Epithelial cell of esophagus (primary cell): Measurements from ENCODE around the gene HOXC4.

Experiments used
- DNase-seq: peaks from one replicate; pipeline ENCODE4 v3.0.0; 2010; ENCODE audit warnings: low read depth
- H3K4me3 ChIP-seq: 2 replicates; pipeline ENCODE4 v1.5.1; 2011; ENCODE audit warnings: mild to moderate bottlenecking, low read length, control low read depth
- TF ChIP-seq, protein P1 (sequence below): IDR thresholded peaks from 2 replicates; pipeline ENCODE4 v1.5.1; 2011; ENCODE audit warnings: low read depth, mild to moderate bottlenecking, low read length, control low read depth, inconsistent platforms; ENCODE audit not compliant: insufficient read depth; ENCODE audit errors: missing control alignments

Gene HOXC4

DNA sequence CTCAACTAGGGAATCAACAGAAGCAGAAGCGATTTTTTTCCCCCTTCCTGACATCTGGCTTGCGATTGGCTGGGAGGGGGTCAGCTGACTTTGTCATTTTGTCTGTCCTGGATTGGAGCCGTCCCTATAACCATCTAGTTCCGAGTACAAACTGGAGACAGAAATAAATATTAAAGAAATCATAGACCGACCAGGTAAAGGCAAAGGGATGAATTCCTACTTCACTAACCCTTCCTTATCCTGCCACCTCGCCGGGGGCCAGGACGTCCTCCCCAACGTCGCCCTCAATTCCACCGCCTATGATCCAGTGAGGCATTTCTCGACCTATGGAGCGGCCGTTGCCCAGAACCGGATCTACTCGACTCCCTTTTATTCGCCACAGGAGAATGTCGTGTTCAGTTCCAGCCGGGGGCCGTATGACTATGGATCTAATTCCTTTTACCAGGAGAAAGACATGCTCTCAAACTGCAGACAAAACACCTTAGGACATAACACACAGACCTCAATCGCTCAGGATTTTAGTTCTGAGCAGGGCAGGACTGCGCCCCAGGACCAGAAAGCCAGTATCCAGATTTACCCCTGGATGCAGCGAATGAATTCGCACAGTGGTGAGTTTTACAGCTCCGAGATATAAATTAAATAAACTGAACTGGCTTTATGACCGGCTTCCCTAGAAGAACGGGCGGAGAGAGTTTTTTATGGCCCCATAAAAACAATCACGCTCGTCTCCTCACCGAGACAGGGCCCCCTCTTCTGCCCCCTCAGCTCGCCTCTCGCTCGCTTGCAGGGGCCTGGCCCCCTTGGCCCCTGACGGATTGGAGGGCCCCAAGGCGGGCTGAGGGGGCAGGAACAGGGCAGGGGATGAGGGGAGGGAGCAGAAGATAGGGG lies 25.1 kb upstream of the HOXC4 start, which contains the start of gene HOXC6:
TSS of gene HOXC6 (plus strand) at position 127 of the 888 bp plus-strand sequence. CDS start at position 209, 82 bp downstream.
- no peak for DNase-seq
- no peak within 1 kb of the TSS for H3K4me3 ChIP-seq
- TF ChIP-seq, protein P1, sequence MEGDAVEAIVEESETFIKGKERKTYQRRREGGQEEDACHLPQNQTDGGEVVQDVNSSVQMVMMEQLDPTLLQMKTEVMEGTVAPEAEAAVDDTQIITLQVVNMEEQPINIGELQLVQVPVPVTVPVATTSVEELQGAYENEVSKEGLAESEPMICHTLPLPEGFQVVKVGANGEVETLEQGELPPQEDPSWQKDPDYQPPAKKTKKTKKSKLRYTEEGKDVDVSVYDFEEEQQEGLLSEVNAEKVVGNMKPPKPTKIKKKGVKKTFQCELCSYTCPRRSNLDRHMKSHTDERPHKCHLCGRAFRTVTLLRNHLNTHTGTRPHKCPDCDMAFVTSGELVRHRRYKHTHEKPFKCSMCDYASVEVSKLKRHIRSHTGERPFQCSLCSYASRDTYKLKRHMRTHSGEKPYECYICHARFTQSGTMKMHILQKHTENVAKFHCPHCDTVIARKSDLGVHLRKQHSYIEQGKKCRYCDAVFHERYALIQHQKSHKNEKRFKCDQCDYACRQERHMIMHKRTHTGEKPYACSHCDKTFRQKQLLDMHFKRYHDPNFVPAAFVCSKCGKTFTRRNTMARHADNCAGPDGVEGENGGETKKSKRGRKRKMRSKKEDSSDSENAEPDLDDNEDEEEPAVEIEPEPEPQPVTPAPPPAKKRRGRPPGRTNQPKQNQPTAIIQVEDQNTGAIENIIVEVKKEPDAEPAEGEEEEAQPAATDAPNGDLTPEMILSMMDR: no peak

DNA sequence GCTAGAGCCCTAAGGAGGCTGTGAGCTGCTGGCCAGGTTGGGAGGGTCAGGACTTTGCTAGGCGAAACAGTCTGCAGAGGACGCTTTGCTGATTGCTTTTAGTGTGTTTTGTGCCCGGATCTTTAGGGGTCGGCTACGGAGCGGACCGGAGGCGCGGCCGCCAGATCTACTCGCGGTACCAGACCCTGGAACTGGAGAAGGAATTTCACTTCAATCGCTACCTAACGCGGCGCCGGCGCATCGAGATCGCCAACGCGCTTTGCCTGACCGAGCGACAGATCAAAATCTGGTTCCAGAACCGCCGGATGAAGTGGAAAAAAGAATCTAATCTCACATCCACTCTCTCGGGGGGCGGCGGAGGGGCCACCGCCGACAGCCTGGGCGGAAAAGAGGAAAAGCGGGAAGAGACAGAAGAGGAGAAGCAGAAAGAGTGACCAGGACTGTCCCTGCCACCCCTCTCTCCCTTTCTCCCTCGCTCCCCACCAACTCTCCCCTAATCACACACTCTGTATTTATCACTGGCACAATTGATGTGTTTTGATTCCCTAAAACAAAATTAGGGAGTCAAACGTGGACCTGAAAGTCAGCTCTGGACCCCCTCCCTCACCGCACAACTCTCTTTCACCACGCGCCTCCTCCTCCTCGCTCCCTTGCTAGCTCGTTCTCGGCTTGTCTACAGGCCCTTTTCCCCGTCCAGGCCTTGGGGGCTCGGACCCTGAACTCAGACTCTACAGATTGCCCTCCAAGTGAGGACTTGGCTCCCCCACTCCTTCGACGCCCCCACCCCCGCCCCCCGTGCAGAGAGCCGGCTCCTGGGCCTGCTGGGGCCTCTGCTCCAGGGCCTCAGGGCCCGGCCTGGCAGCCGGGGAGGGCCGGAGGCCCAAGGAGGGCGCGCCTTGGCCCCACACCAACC lies 23.9 kb upstream of the HOXC4 start:
- no peak for DNase-seq
- TF ChIP-seq, protein P1: no peak
- no peak overlapping the region for H3K4me3 ChIP-seq

DNA sequence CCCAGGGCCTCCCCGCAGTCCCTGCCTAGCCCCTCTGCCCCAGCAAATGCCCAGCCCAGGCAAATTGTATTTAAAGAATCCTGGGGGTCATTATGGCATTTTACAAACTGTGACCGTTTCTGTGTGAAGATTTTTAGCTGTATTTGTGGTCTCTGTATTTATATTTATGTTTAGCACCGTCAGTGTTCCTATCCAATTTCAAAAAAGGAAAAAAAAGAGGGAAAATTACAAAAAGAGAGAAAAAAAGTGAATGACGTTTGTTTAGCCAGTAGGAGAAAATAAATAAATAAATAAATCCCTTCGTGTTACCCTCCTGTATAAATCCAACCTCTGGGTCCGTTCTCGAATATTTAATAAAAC lies 23.2 kb upstream of the HOXC4 start:
- H3K4me3 ChIP-seq: no peak overlapping the region
- TF ChIP-seq, protein P1: no peak
- no peak for DNase-seq

DNA sequence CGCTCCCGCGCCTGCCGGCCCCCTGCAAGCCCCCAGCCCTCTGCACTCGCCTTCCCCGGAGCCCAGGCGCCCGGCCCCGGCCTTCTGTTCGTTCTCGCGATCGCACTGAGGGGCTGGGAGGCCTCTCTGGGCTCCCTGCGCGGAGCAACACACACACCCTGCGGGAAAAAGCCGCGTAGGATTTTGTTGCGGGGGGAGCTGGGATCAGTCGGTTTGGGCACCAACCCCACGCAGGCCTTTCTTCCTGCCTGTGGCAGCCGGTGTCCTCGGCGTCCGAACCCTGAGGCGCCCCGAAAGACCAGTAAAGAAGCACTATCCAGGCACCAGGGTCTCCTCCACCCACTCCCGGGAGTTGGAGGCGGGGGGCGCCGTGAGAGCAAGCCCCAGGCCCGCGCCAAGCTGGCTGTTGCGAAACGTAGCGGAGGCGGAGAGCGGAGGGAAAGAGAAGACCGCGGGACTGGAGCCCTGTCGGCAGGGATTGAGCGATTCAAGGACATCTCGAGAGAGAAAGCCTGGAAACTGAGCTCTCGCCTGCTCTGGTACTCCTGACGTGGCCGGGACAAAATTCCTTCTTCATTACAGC lies 22.7 kb upstream of the HOXC4 start:
- DNase-seq: peak; percentile 30
- no peak overlapping the region for H3K4me3 ChIP-seq
- TF ChIP-seq, protein P1: no peak

DNA sequence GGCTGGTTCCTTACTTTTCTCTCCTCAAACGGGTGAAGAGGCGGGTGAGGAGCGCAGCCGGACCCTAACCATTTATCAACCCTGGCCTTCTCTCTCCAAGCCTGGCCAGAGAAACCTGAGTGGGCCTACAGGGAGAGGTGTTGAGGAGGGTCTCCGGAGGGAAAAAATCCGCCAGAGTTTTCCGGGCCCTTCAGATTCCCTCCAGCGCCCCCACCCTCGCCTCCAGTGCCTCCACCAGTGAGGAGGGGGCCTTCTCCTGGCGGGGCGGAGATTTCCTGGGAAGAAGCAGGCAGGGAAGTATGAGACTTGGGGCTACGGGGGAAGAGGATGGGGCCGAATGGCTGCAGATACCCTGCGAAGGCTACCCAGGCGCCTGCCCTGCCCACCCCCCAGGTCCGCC lies 22.2 kb upstream of the HOXC4 start:
- H3K4me3 ChIP-seq: no peak overlapping the region
- TF ChIP-seq, protein P1: no peak
- no peak for DNase-seq

DNA sequence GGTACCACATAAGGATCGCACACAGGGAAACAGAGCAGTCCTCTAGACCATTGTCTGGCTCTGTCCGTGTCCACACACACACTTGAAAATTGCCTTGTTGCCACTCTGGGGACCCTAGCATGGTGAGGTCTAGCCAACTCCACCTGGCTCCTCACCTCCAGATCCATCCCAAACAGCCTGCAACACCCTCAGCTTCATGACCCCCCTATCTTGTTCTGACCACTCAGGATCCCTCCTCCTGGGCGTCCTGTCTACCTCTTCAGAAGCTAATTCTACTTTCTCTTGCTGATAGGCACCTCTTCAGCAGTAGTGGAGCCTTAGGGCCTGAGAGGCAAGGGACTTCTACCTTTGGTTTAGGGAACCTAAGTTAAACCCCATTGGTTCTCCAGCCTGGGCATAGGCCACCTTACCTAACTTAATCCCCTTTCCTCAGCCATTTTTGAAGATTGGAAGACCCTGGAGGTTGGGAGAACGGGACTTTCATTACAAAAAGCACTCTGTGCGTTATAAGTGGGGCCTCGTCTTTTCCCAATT lies 21.5 kb upstream of the HOXC4 start:
- no peak overlapping the region for H3K4me3 ChIP-seq
- no peak for DNase-seq
- TF ChIP-seq, protein P1: no peak
